ENCODE data around the gene THAP7. TPM values are rescaled to one million over a fixed set of nuclear protein-coding genes. Genes with fewer than 3 reads are reported as not detected.
A peak's percentile ranks its signal among the peaks of the same experiment; 100 is the strongest.

Gene THAP7
- total and polyA plus RNA-seq, 2 of the 4 experiments (the other 2 are of a cell fraction): 14.2 to 19.8 TPM

DNA sequence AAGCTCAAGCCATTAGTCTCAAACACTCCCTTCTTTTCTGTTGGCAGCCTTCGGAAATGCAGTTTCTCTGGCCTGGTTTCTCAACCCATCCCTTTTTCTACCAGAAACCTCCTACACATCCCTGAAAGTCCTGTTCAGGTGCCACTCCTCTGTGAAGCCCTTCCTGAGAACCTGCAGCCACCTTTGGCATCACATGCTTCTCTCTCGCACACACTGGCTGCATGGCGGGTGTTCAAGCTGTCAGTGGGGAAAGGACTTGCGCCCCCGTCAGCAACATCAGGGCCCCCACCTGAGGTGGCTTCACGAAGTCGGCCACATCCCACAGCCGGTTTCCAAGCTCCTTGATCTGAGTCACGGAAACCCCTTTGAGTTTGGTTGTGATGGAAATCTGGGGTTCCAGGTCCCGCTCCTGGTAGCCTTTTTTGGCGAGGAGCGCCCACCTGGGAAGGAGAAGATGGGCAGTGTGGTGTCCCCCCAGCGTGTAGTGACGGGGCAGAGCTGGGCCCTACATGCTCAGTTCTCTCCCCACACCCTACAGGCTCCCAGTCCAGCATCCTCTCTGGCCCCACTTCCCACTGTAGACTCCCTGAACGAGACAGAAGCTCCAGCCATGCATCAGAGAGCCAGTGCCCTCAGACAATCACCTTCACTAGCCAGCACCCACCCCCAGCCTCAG, 42.1 kb upstream of the THAP7 start (continued):
- no peak for TF ChIP-seq MAFK (IDR thresholded peaks at IDR 0.05; ENCODE audit: low read depth, low read length)

DNA sequence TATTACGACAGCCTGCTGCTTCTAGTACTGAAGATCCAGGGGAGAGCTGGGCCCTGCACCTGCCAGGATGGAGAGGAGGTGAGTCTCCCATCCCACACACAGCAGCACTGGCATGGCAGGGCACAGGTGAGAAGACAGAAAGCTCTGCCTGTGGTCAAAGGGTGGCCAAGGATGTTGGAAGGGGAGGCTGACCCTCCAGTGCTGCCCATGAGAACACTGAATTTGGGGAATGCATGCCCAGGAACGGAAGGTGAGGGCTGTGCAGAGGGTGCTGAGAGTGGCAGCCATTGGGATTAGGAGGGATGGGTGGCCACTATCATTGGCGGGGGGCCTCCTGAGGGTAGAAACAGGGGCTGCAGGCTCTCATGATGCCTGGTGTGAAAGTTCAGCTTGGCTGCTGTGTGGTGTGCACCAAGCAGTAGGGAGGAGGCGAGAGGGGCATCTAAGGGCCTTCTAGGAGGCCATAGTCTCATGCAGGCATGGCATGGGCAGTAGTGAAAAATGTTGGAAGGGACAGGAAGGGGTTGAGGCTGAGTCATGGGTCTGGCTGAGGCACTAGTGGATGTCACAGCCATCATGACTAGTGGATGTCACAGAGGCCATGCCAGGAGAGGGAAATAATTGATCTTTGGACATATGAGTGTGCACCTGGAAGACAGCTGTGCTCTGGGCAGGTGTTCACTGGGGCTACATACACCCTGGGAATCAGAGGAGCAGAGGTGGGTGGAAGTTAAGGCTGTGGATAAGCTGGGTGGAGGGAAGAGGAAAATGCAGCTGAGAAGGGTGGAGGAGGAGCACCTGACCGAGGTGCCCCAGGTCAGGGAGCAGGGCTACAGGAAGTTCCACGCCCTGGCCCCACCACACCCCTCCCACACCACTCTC, 41.3 kb upstream of the THAP7 start:
- in situ Hi-C loops (cut with MboI; ENCODE audit: low sequenced_read_pairs): no loop called here
- dilution Hi-C loops (cut with HindIII; ENCODE audit: low sequenced_read_pairs, unreplicated experiment): no loop called here
- Histone ChIP-seq H4K20me1 (ENCODE audit: insufficient read depth, low read length) (no peaks in the 10 kb centered on the region), H3K4ac (ENCODE audit: low read depth, low read length) (no peak overlapping the region; the same call in 1 of the 2 replicates), H3K79me1 (ENCODE audit: low read depth in 1 of 2, low read length in 2 of 2) (no peaks in the 10 kb centered on the region), H3K4me2 (ENCODE audit: low read depth, low read length) (no peak overlapping the region), H2BK120ac (ENCODE audit: low read depth, low read length) (no peak overlapping the region), H2AK5ac (ENCODE audit: low read depth, low read length) (peak overlapping the region; percentile 76), H3K4me1 (ENCODE audit: control insufficient read depth, insufficient read depth, low read length) (peaks cover 17% of the 10 kb centered on the region), H4K91ac (ENCODE audit: insufficient read depth, low read depth, low read length) (no peak overlapping the region), H3K23ac (ENCODE audit: low read depth, low read length) (no peak overlapping the region), H3K14ac (replicated peaks; ENCODE audit: low read depth, low read length) (no peak overlapping the region), H3K36me3 (ENCODE audit: control insufficient read depth, insufficient read depth, low read length) (no peaks in the 10 kb centered on the region), H2BK5ac (ENCODE audit: low read depth, low read length, poor library complexity, severe bottlenecking) (peak overlapping the region; percentile 40), H3K9me1 (ENCODE audit: insufficient read depth, low read length) (peaks cover 6% of the 10 kb centered on the region; the same call in 1 of the 2 replicates), H3K9me3 (ENCODE audit: control insufficient read depth, insufficient read depth, low read length) (no peaks in the 10 kb centered on the region), H2AFZ (replicated peaks; ENCODE audit: low read length, poor library complexity) (no peak overlapping the region), H2AK9ac (replicated peaks; ENCODE audit: low read depth, low read length, poor library complexity) (peak overlapping the region; percentile 55), H3K56ac (ENCODE audit: extremely low read depth, insufficient read depth, low read length) (no peak overlapping the region), H3K4me3 (ENCODE audit: insufficient read depth, low read depth, low read length) (no peak overlapping the region), H4K8ac (ENCODE audit: low read depth in 2 of 2, low read length in 2 of 2) (no peak overlapping the region), H3K27ac (ENCODE audit: insufficient read depth, low read length) (no peak overlapping the region), H3K27me3 (ENCODE audit: control insufficient read depth, insufficient read depth, low read length) (no peaks in the 10 kb centered on the region), H3K9ac (ENCODE audit: low read depth, low read length) (no peak overlapping the region), H2BK20ac (ENCODE audit: low read depth, low read length) (no peak overlapping the region), H2BK15ac (ENCODE audit: low read depth, low read length) (no peak overlapping the region), H3K18ac (ENCODE audit: low read depth, low read length) (no peak overlapping the region), H4K5ac (ENCODE audit: low read depth, low read length) (no peak overlapping the region)
- CTCF ChIA-PET: no interaction called here
- DNase-seq (no peak), ATAC-seq (ENCODE audit: low read depth) (no peak)
- BruUV-seq (replicated peaks): no TSS peak
- POLR2A ChIA-PET (ENCODE audit: unreplicated experiment): no interaction called here
- 88% methylated on average over 1 of the region's 6 CpGs; no CpG with 5 or more reads in 1 of the 2 experiments for WGBS, 2 experiments (ENCODE audit: extremely low coverage in 2 of 2, insufficient read length in 1 of 2)
- intact Hi-C loops (cut with micrococcal nuclease): no loop called here
- TF ChIP-seq RFX5 (IDR thresholded peaks at IDR 0.05; ENCODE audit: low read depth, low read length) (no peak), CHD1 (IDR thresholded peaks at IDR 0.05; ENCODE audit: low read depth, low read length) (no peak), CEBPB (IDR thresholded peaks at IDR 0.05; ENCODE audit: low read depth, low read length) (no peak), MXI1 (IDR thresholded peaks at IDR 0.05; ENCODE audit: borderline replicate concordance, low read depth, low read length) (no peak), BHLHE40 (IDR thresholded peaks at IDR 0.05; ENCODE audit: low read depth, low read length) (no peak), RCOR1 (IDR thresholded peaks at IDR 0.05; ENCODE audit: insufficient replicate concordance, low read length) (no peak), MAFK (IDR thresholded peaks at IDR 0.05; ENCODE audit: low read depth, low read length) (no peak), POLR2A (IDR thresholded peaks at IDR 0.05; ENCODE audit: low read depth, low read length) (no peak), NFE2L2 (IDR thresholded peaks at IDR 0.05; ENCODE audit: low read depth, low read length) (no peak)
- TF ChIP-seq, protein P1, sequence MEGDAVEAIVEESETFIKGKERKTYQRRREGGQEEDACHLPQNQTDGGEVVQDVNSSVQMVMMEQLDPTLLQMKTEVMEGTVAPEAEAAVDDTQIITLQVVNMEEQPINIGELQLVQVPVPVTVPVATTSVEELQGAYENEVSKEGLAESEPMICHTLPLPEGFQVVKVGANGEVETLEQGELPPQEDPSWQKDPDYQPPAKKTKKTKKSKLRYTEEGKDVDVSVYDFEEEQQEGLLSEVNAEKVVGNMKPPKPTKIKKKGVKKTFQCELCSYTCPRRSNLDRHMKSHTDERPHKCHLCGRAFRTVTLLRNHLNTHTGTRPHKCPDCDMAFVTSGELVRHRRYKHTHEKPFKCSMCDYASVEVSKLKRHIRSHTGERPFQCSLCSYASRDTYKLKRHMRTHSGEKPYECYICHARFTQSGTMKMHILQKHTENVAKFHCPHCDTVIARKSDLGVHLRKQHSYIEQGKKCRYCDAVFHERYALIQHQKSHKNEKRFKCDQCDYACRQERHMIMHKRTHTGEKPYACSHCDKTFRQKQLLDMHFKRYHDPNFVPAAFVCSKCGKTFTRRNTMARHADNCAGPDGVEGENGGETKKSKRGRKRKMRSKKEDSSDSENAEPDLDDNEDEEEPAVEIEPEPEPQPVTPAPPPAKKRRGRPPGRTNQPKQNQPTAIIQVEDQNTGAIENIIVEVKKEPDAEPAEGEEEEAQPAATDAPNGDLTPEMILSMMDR (conservative IDR thresholded peaks at IDR 0.05; ENCODE audit: low read depth, low read length): no peak
- TF ChIP-seq, protein P2, sequence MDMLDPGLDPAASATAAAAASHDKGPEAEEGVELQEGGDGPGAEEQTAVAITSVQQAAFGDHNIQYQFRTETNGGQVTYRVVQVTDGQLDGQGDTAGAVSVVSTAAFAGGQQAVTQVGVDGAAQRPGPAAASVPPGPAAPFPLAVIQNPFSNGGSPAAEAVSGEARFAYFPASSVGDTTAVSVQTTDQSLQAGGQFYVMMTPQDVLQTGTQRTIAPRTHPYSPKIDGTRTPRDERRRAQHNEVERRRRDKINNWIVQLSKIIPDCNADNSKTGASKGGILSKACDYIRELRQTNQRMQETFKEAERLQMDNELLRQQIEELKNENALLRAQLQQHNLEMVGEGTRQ (IDR thresholded peaks at IDR 0.05; ENCODE audit: low read depth, low read length): no peak
